GM21529 (cell line): ENCODE data around the gene EIF4E2.

ENCODE experiments used
- ATAC-seq: cut with Tn5 transposase; IDR thresholded peaks from one replicate; pipeline ENCODE4 v1.9.1; 2021; ENCODE audit not compliant: unreplicated experiment

Gene EIF4E2

DNA sequence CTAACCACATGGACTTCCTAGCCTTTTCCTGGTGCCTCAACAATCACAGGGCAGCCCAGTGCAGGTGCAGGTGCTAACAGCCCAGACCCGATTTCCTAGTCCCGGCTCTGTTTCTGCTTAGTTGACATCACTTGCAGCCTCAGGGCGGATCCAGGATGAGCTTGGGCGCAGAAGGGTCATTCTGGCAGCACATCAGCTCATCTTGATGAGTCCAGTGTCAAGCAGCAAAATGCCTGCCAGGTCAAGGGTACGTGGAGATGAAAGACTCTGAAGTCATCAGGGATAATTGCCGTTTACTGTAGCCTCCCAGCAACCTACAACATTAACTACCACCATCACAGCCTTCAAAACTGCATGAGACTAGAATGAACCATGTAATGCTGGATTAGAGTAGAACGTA, 43.5 kb downstream of the EIF4E2 start:
- no peak for ATAC-seq

DNA sequence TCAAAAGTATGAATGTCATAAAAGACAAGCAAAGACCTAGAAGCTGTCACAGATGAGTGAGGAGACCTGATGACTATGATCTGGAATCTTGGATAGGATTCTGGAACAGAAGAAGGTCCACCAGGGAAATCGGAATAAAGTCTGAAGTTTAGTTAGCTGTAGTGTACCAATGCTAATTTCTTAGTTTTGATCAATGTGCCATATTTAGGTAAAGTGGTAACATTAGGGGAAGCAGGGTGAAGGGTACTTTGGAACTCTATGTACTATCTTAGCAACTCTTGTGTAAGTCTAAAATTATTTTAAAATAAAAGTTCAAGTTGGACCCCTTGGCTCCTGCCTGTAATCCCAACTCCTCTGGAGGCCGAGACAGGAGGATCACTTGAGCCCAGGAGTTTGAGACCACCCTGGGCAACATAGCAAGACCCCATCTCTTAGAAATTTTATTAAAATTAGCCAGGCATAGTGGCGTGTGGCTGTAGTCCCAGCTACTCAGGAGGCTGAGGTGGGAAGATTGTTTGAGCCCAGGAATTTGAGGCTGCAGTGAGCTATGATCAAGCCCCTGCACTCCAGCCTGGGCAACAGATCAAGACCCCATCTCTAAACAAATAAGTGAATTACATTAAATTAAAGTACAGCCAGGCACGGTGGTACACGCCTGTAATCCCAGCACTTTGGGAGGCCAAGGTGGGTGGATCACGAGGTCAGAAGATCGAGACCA, 47.0 kb downstream of the EIF4E2 start:
- ATAC-seq = no peak

DNA sequence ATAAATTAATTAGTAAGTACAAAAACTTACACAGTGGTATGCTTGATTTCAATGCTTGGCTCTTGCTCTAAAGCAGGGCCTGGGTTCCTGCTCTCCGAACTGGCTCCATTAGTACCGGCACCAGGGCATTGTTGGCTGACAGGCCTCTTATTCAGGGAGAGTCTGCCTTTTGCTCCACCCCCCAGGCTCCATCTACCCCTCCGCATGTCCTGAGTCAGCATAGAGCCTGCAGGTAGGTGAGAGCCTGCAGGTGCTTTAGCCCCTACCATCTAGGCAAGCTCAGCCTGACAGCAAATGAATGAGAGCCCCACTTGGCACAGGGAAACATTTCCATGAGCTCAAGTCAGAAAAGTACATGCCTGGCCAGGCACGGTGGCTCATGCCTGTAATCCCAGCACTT, 47.8 kb downstream of the EIF4E2 start:
- no peak for ATAC-seq

DNA sequence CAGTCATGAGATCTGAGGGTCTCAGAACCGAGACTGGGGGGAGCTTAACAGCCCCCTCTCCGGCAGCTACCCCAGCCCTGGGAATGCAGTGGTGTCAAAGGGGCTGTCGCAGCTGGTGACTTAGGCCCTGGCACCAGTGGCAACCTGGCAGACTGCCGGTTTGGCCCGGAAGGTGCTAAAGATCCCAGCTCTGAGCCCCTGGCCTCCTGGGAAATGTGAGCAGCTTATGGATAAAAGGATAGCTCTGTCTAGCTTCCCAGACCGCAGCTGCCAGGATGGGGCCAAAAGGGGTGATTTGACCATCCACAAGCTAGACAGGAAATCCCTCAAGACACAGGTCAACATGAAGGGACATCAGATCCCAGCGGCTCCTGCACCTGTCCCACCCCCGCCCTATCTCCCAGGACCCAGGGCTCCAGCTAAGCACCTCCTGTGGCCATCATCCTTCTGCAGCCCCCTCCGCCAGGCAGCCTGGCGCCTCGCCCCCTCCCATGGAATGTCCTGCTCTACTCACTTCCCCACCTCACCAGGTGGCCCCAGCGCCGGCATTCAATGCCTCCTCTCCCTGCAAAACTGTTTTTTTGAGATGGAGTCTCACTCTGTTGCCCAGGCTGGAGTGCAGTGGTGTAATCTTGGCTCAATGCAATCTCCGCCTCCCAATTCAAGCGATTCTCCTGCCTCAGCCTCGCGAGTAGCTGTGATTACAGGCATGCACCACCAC, 49.7 kb downstream of the EIF4E2 start:
- no peak for ATAC-seq

DNA sequence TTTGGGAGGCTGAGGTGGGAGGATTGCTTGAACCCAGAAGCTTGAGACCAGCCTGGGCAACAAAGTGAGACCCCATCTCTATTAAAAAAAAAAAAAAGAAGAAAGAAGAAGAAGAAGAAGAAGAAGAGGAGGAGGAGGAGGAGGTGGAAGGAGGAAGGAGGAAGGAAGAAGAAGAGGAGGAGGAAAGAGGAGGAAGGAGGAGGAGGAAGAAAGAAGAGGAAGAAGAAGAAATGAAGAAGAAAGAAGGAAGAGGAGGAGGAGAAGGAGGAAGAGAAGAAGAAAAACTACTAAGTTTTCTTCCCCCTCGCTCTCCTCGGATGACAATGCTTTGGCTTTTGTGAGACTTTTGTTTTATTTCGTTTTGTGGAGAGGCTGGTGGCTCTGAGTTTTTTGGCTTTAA, 52.8 kb downstream of the EIF4E2 start:
- ATAC-seq = no peak

DNA sequence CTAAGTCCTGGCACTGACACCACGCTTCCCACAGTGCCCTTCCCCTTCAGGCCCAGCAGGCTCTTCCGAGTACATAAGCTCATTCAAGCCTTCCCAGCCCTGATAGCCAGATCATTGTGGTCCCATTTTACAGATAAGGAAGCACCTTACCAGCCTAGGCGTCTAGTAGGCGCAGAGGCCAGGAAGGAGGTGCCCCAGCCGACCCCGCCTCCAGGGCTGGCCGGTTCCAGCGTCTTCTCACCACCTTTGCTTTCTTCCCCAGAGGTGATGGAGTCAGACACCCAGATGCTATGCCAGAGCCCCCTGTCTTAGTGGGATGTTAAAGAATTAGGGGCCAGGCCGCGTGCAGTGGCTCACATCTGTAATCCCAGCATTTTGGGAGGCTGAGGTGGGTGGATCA, 54.0 kb downstream of the EIF4E2 start:
- ATAC-seq = no peak

DNA sequence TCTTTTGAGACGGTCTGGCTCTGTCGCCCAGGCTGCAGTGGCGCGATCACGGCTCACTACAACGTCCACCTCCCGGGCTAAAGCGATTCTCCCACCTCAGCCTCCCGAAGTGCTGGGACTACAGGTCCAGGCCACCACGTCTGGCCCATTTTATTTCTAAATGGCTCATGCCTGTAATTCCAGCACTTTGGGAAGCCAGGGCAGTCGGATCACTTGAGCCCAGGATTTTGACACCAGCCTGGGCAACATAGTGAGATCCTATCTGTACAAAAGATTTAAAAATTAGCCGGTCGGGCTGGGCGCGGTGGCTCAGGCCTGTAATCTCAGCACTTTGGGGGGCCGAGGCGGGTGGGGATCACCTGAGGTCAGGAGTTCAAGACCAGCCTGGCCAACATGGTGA, 56.5 kb downstream of the EIF4E2 start:
- ATAC-seq = no peak

DNA sequence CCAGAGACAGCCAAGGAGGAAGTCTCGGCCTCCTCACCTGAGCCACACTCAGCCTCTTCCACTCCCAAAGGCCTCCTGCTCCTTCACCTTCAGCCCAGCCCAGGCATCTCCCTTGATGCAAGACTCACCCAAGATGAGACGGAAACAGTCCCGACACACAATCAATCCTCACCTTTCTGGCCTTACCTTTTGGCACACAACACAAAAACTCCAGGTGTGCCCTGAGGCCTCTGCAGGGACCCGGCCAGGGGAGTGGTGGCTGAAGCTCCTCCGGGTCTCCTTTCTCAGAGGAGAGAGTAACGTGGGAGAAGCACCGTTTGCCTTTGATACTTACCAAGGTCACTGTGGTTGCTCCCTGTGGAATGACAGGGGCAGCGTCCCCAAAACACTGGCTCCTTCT, 59.1 kb downstream of the EIF4E2 start:
- ATAC-seq = no peak

DNA sequence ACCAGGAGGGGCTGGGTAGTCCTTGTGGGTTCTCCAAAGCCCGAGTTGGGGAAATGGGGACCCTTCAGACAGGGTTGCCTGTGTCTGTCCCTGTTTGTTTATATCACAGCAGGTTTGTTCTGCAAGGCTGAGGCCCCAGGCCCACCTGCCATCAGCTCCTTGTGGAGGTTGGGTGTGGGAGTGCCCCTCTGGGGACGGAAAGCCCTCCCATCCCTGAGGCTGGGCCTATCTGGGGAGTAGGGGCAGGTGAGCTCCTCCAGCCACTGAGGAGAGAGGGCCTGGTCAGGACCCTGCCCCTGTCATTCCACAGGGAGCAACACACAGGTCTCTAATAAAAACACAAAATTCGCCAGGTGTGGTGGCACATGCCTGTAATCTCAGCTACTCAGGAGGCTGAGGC, 59.6 kb downstream of the EIF4E2 start:
- ATAC-seq = no peak

DNA sequence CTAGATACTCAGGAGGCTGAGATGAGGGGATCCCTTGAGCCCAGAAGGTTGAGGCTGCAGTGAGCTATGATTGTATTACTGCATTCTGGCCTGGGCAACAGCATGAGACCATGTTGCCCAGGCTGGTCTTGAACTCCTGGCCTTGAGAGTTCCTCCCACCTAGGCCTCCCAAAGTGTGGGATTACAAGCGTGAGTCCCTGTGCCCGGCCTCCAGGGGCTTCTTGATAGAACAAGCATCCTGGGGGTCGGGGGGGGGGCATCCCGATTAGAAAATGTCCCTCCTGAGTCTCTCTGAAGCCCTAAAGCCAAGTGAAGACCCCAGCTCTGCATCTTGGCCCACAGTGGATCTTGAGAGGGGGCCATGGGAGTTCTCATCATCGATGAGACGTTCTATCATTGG, 60.6 kb downstream of the EIF4E2 start:
- ATAC-seq = no peak

DNA sequence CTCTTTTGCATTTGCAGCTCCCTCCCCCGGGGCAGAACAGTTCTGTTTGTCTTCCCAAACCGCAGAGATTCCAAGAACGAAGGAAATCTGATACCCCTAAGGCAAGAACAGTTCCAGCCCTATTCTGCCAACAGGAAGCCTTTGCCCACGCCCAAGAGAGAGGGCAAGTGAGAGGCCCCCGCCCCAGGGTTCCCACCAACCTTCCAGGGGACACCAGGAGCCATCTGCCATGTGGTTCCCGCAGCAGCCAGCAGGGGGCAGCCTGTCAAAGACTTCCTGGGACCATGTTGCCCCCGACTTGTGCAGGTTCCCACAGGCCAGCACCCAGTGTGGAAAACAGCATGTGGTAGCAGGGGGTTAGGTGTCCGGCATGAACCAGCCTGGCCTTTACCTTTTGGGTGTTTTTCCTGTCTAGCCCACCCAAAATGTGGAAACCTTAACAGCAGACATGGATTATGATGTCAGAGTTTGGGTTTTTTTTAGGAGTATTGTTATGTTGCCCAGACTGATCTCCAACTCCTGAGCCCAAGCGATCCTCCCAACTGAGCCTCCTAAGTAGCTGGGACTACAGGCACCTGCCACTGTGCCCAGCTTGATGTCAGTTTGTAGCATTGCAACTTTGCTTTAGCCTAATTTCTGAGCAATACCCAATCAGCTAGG, 61.2 kb downstream of the EIF4E2 start:
- no peak for ATAC-seq

DNA sequence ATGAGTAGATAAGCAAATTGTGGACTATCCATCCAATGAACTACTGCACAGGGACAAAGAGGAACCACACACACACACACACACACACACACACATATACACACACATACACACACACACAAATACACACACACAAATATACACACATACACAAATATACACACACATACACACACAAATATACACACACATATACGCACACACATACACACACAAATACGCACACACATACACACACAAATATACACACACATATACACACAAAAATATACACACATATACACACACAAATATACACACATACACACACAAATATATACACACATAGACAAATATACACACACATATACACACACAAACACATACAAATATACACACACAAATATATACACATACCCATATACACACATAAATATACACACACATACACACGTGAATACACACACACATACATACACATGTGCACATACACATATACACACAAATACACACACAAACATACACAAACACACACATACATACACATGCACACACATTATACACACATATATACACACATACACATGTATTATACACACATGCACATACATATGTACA, 63.1 kb downstream of the EIF4E2 start:
- ATAC-seq = no peak

DNA sequence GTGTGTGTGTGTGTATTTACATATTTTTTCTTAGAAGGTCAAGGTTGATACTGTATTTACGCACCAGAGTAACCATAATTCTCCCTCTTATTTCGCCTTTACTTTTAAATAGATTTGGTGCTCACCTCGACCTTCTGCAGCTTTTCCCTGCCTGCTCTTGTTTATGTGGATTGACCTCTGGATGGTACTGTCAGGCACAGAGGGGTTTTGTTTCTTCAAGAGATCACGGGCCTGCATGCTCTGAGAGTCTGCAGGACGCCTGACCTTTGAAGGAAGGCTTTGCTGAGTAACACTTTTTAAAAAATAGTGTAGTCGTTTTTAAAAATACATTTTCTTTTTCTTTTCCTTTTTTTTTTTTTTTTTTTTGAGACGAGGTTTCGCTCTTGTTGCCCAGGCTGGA, 64.8 kb downstream of the EIF4E2 start:
- ATAC-seq = no peak
